ENCODE measurements around the gene BHLHA9.

BHLHA9 gene

DNA sequence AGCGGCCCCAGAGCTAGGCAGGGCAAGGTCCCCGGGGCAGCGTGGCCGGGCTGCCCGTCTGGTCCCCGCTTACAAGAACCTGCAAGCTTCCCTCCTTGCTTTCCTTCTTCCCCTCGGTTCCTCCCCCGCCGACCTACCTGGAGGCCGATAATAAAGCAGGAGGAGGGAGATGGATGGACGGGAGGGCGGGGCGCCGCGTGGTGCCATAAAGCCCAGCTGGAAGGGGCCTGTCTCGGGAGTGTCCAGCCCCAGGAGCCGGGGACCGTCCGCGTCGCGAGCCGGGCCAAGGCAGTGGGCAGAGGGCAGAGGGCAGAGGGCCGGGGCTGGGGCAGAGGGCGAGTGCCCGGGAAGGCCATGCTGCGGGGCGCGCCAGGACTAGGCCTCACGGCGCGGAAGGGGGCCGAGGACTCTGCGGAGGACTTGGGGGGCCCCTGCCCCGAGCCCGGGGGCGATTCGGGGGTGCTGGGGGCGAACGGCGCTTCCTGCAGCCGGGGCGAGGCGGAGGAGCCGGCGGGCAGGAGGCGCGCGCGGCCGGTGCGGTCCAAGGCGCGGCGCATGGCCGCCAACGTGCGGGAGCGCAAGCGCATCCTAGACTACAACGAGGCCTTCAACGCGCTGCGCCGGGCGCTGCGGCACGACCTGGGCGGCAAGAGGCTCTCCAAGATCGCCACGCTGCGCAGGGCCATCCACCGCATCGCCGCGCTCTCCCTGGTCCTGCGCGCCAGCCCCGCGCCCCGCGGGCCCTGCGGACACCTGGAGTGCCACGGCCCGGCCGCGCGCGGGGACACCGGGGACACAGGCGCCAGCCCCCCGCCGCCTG, at the start of gene BHLHA9:
Gene BHLHA9 (plus strand): TSS at position 235 of the 820 bp plus-strand sequence. CDS start 120 bp downstream, at position 355.
- no peaks in the 10 kb centered on the region for H3K36me3 ChIP-seq (ENCODE audit: control insufficient read depth, insufficient read depth, low read length)
- no peaks in the 10 kb centered on the region; the same call in 1 of the 2 replicates for H3K27me3 ChIP-seq (ENCODE audit: control insufficient read depth, insufficient read depth, low read length)
- no peak within 1 kb of the TSS for H3K27ac ChIP-seq (ENCODE audit: low read depth, low read length)
- H3K4me1 ChIP-seq (ENCODE audit: control insufficient read depth, insufficient read depth, low read length): peaks cover 4% of the 10 kb centered on the region
- no peaks in the 10 kb centered on the region for H3K9me3 ChIP-seq (ENCODE audit: control insufficient read depth, insufficient read depth, low read depth, low read length)
- H3K9ac ChIP-seq (ENCODE audit: low read length): no peak within 1 kb of the TSS
- H3K4me3 ChIP-seq (ENCODE audit: low read depth, low read length): no peak within 1 kb of the TSS; the same call in 1 of the 2 replicates

DNA sequence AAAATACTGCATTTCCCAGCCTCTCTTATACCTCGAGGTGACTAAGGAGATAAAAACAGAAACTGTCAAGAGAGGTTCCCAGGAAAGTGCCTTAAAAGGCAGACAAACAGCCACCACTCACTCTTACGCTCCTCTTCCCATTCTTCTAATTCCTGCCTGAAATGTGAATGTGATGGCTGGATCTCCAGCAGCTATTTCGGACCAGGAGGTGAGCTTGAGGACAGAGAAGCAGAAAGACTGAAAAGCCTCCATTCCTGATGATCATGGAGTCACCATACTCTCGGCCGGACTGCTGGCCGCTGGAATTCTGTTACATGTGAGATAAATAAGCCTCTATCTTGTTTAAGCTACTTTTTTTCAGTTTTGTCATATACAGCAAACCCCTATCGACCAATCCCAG, 49.0 kb upstream of the BHLHA9 start:
- no peak overlapping the region for H3K27ac ChIP-seq (ENCODE audit: low read depth, low read length)
- H3K27me3 ChIP-seq (ENCODE audit: control insufficient read depth, insufficient read depth, low read length): peaks cover 11% of the 10 kb centered on the region
- H3K9ac ChIP-seq (ENCODE audit: low read length): no peak overlapping the region
- no peak overlapping the region for H3K4me3 ChIP-seq (ENCODE audit: low read depth, low read length)
- peaks cover 2% of the 10 kb centered on the region; the same call in 1 of the 2 replicates for H3K4me1 ChIP-seq (ENCODE audit: control insufficient read depth, insufficient read depth, low read length)
- 0 out of 2 replicates have a peak, but pooled peaks cover 3% of the 10 kb centered on the region for H3K9me3 ChIP-seq (ENCODE audit: control insufficient read depth, insufficient read depth, low read depth, low read length)
- H3K36me3 ChIP-seq (ENCODE audit: control insufficient read depth, insufficient read depth, low read length): no peaks in the 10 kb centered on the region

DNA sequence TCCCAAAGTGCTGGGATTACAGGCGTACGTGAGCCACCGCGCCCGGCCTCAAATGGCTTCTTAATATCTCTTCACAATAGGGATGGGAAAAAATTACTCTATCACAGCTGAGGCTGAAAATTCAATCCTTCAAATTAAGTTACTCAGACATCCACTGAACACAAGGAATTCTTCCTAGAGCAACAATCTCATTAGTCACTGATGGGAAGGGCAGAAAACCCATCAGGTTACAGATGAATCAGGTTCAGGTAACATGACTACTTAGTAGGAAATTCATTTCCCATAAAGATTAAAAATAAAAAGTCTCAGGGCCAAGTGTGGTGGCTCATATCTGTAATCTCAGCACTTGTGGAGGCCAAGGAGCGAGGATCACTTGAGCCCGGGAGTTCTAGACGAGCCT, 47.9 kb upstream of the BHLHA9 start:
- peaks cover 22% of the 10 kb centered on the region for H3K27me3 ChIP-seq (ENCODE audit: control insufficient read depth, insufficient read depth, low read length)
- H3K9ac ChIP-seq (ENCODE audit: low read length): no peak overlapping the region
- no peak overlapping the region for H3K27ac ChIP-seq (ENCODE audit: low read depth, low read length)
- H3K36me3 ChIP-seq (ENCODE audit: control insufficient read depth, insufficient read depth, low read length): no peaks in the 10 kb centered on the region
- no peak overlapping the region for H3K4me3 ChIP-seq (ENCODE audit: low read depth, low read length)
- 0 out of 2 replicates have a peak, but pooled peaks cover 3% of the 10 kb centered on the region for H3K9me3 ChIP-seq (ENCODE audit: control insufficient read depth, insufficient read depth, low read depth, low read length)
- no peaks in the 10 kb centered on the region for H3K4me1 ChIP-seq (ENCODE audit: control insufficient read depth, insufficient read depth, low read length)

DNA sequence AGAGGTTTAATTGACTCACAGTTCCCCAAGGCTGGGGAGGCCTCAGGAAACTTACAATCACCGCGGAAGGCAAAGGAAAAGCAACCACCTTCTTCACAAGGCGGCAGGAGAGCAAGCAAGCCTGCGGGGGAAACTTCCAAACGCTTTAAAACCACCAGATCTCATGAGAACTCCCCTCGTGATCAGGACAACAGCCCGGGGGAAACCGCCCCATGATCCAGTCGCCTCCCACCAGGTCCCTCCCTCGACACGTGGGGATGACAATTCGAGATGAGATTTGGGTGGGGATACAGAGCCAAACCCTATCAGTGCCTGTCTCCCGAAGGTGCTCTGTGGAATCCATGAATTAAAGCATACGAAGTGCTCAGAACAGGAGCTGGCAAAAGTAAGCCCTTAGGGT, 46.6 kb upstream of the BHLHA9 start:
- no peak overlapping the region for H3K27ac ChIP-seq (ENCODE audit: low read depth, low read length)
- no peaks in the 10 kb centered on the region for H3K36me3 ChIP-seq (ENCODE audit: control insufficient read depth, insufficient read depth, low read length)
- H3K9me3 ChIP-seq (ENCODE audit: control insufficient read depth, insufficient read depth, low read depth, low read length): 0 out of 2 replicates have a peak, but pooled peaks cover 3% of the 10 kb centered on the region
- peaks cover 36% of the 10 kb centered on the region for H3K27me3 ChIP-seq (ENCODE audit: control insufficient read depth, insufficient read depth, low read length)
- no peak overlapping the region for H3K4me3 ChIP-seq (ENCODE audit: low read depth, low read length)
- no peak overlapping the region for H3K9ac ChIP-seq (ENCODE audit: low read length)
- H3K4me1 ChIP-seq (ENCODE audit: control insufficient read depth, insufficient read depth, low read length): peaks cover 7% of the 10 kb centered on the region; the same call in 1 of the 2 replicates

DNA sequence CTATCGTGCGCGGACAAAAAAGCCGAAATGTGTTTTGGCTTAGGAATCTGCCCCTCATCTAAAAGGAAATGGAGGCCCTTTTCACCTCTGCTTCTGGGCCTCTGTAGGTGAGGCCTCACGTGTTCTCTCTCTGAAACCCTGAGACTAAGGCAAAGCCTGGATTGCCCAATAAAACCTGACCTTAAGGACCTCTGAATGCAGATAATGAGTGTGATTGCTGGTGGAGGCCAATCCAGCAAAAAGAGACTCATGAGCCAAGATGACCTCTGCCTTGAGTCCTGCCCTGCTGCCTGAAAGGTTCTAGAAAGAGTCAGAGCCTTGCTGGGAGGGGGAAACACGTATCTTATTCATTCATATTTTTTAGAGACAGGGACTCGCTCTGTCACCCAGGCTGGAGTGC, 45.9 kb upstream of the BHLHA9 start:
- Histone ChIP-seq H3K27me3 (ENCODE audit: control insufficient read depth, insufficient read depth, low read length) (peaks cover 42% of the 10 kb centered on the region), H3K9me3 (ENCODE audit: control insufficient read depth, insufficient read depth, low read depth, low read length) (0 out of 2 replicates have a peak, but pooled peaks cover 3% of the 10 kb centered on the region), H3K27ac (ENCODE audit: low read depth, low read length) (no peak overlapping the region), H3K36me3 (ENCODE audit: control insufficient read depth, insufficient read depth, low read length) (no peaks in the 10 kb centered on the region), H3K9ac (ENCODE audit: low read length) (no peak overlapping the region), H3K4me3 (ENCODE audit: low read depth, low read length) (no peak overlapping the region), H3K4me1 (ENCODE audit: control insufficient read depth, insufficient read depth, low read length) (peaks cover 7% of the 10 kb centered on the region; the same call in 1 of the 2 replicates)

DNA sequence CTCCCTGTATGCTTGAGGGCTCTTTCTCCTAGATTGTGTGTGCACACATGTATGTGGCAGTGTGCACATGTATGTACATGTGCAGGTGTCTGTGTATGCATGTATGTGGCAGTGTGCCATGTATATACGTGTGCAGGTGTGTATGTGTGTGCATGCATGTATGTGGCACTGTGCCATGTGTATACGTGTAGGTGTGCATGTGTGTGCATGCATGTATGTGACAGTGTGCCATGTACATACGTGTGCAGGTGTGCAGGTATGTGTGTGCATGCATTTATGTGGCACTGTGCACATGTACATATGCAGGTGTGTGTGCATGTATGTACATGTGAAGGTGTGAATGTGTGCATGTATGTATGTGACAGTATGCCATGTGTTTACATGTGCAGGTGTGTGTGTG, 43.9 kb upstream of the BHLHA9 start:
- H3K4me3 ChIP-seq (ENCODE audit: low read depth, low read length): no peak overlapping the region
- 0 out of 2 replicates have a peak, but pooled peaks cover under 1% of the 10 kb centered on the region for H3K9me3 ChIP-seq (ENCODE audit: control insufficient read depth, insufficient read depth, low read depth, low read length)
- H3K4me1 ChIP-seq (ENCODE audit: control insufficient read depth, insufficient read depth, low read length): peaks cover 7% of the 10 kb centered on the region; the same call in 1 of the 2 replicates
- peaks cover 62% of the 10 kb centered on the region for H3K27me3 ChIP-seq (ENCODE audit: control insufficient read depth, insufficient read depth, low read length)
- H3K9ac ChIP-seq (ENCODE audit: low read length): no peak overlapping the region
- H3K27ac ChIP-seq (ENCODE audit: low read depth, low read length): no peak overlapping the region
- no peaks in the 10 kb centered on the region for H3K36me3 ChIP-seq (ENCODE audit: control insufficient read depth, insufficient read depth, low read length)

DNA sequence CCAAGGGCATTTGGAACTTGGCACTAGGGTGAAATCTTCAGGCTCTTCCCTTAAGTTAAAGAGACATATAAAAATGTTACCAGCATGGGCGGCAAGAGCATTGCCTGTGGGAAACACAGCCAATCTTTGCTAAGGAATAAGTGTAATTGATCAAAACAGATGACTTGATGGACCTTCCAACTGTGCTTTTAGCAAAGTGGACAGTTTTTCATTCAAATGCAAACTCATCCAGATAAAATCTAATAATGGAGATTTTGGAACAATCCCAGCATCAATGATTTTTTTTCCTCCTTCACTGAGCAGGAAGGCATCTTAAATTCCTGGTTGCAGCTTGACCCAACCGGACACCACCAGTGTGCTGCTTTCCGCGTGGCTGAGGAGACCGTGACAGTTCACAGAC, 42.9 kb upstream of the BHLHA9 start:
- Histone ChIP-seq H3K36me3 (ENCODE audit: control insufficient read depth, insufficient read depth, low read length) (no peaks in the 10 kb centered on the region), H3K9me3 (ENCODE audit: control insufficient read depth, insufficient read depth, low read depth, low read length) (no peaks in the 10 kb centered on the region), H3K4me1 (ENCODE audit: control insufficient read depth, insufficient read depth, low read length) (peaks cover 7% of the 10 kb centered on the region; the same call in 1 of the 2 replicates), H3K9ac (ENCODE audit: low read length) (no peak overlapping the region), H3K4me3 (ENCODE audit: low read depth, low read length) (no peak overlapping the region), H3K27me3 (ENCODE audit: control insufficient read depth, insufficient read depth, low read length) (peaks cover 72% of the 10 kb centered on the region), H3K27ac (ENCODE audit: low read depth, low read length) (no peak overlapping the region)

DNA sequence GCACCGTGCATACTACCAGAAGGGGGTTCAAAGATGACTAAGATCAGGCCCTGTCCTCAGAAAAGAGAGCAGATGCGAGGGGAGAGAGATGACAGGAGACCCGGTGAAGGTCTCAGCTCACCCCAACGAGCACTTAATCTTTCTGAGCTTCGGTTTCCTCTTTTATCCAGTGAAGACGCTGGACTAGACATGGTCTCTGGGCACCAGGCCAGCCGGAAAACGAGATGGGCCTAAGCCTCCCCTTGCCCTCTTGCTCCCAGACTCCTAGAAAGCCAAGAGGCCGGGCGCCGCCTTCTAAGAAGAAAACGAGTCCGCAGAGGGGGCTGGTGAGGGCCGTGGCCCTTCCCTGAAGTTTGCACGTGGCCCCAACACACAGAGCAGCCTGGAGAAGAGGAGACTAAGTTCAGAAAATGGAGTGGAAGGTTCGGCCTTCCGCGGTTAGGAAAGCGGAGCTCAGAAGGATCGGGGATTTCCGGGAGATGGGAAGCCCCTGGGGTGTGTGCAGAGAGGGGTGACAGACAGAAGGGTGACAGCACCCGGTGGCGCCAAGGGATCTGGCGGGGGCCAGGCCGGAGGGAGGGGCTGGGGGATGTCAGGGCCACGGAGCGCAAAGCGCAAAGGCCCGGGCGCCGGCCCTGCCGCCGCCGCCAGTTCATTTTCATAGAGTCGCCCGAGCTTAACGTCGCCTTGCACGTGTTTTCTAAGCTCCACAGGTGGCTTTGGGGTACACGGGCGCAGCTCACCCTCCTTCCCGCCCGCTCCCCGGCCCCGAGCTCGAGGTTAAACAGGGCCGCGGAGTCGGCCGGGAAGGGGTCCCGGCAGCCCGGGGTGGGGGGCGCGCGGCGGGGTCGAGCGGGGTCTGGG, 42.1 kb upstream of the BHLHA9 start:
- Histone ChIP-seq H3K36me3 (ENCODE audit: control insufficient read depth, insufficient read depth, low read length) (no peaks in the 10 kb centered on the region), H3K27ac (ENCODE audit: low read depth, low read length) (no peak overlapping the region), H3K9ac (ENCODE audit: low read length) (no peak overlapping the region), H3K27me3 (ENCODE audit: control insufficient read depth, insufficient read depth, low read length) (peaks cover 77% of the 10 kb centered on the region), H3K4me1 (ENCODE audit: control insufficient read depth, insufficient read depth, low read length) (peaks cover 7% of the 10 kb centered on the region; the same call in 1 of the 2 replicates), H3K9me3 (ENCODE audit: control insufficient read depth, insufficient read depth, low read depth, low read length) (no peaks in the 10 kb centered on the region), H3K4me3 (ENCODE audit: low read depth, low read length) (peak overlapping the region; percentile 39)

DNA sequence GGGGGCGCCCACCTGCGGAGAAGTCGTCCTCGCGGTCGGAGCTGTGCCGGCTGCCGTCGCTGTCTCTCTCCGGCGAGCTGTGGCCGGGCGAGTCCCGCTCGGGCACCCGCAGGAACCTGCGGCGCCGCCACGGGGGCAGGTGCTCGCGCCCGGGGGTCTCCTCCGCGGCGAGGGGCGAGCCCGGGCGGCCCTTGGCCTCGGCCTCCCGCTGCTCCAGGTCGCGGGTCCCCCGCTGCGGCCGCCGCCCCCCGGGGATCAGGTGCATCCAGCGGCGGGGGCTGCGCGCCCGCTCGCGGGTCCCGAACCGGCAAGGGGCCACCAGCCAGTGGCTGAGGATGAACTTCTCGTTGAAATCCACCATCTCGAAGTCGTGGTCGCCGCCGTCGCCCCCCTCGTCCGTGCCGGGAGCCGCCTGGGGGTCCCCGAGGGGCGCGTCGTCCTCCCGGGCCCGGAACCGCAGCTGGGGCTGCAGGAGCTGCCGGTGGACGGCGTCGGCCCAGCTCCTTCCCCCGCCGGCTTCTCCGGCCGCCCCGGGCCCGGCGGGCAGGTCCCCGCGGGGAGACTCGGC, 41.4 kb upstream of the BHLHA9 start:
- H3K27me3 ChIP-seq (ENCODE audit: control insufficient read depth, insufficient read depth, low read length): peaks cover 77% of the 10 kb centered on the region
- no peaks in the 10 kb centered on the region for H3K36me3 ChIP-seq (ENCODE audit: control insufficient read depth, insufficient read depth, low read length)
- H3K9ac ChIP-seq (ENCODE audit: low read length): peak overlapping the region; percentile 33
- peaks cover 7% of the 10 kb centered on the region; the same call in 1 of the 2 replicates for H3K4me1 ChIP-seq (ENCODE audit: control insufficient read depth, insufficient read depth, low read length)
- H3K27ac ChIP-seq (ENCODE audit: low read depth, low read length): no peak overlapping the region
- H3K4me3 ChIP-seq (ENCODE audit: low read depth, low read length): peak overlapping the region; percentile 64
- no peaks in the 10 kb centered on the region for H3K9me3 ChIP-seq (ENCODE audit: control insufficient read depth, insufficient read depth, low read depth, low read length)

DNA sequence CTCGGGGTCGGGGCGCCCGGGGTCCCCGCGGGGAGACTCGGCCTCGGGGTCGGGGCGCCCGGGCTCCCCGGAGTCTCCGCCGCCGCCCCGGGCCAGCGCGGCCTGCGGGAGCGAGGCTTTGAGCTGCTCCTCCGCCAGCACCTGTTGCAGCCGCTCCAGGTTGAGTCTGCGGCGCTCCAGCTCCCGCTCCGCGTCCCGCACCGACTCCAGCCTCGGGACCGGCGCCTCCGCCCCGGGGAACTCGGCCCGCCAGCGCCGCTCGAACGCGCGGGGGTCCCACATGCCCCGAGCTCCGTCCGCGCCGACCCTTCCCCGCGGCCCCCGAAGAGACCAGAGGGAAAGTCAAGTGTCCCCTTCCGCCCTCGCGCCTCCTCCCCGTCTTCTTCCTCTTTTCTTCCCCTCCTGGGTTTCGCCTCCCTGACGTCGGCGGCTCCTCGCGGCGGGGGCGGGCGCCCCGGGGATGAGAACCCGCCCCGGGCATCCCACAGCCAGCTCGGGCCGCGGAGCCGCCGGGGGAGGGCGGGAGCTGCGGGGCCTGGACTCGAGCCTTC, 40.8 kb upstream of the BHLHA9 start:
- Histone ChIP-seq H3K9me3 (ENCODE audit: control insufficient read depth, insufficient read depth, low read depth, low read length) (no peaks in the 10 kb centered on the region), H3K9ac (ENCODE audit: low read length) (no peak overlapping the region), H3K4me1 (ENCODE audit: control insufficient read depth, insufficient read depth, low read length) (peaks cover 7% of the 10 kb centered on the region; the same call in 1 of the 2 replicates), H3K27ac (ENCODE audit: low read depth, low read length) (no peak overlapping the region), H3K4me3 (ENCODE audit: low read depth, low read length) (peak overlapping the region; percentile 64), H3K27me3 (ENCODE audit: control insufficient read depth, insufficient read depth, low read length) (peaks cover 77% of the 10 kb centered on the region), H3K36me3 (ENCODE audit: control insufficient read depth, insufficient read depth, low read length) (no peaks in the 10 kb centered on the region)

All from HUES6 (cell line).